ENCODE results near the gene TMEM175.
A peak's percentile ranks its signal among the peaks of the same experiment; 100 is the strongest.
"Not testable (repeated sequence)": the region's sequence is repeated elsewhere in the genome, so short reads cannot be mapped to it uniquely, and the experiment has no call there.

TMEM175 gene

GRCh38 chr4:918591-918990 lies 13.7 kb upstream of the TMEM175 start:
- DNase-seq, result not testable (repeated sequence)

GRCh38 chr4:919004-919680 lies 13.1 kb upstream of the TMEM175 start:
- not testable (repeated sequence) for DNase-seq

GRCh38 chr4:921830-922331 lies 10.4 kb upstream of the TMEM175 start:
- DNase-seq, result no peak

GRCh38 chr4:924107-925096 lies 7.9 kb upstream of the TMEM175 start:
- DNase-seq, result no peak

- DNase-seq, result no peak
Observed at GRCh38 chr4:925171-925570, 7.1 kb upstream of the TMEM175 start.

GRCh38 chr4:925771-926500 lies 6.3 kb upstream of the TMEM175 start:
- no peak for DNase-seq

GRCh38 chr4:926538-926937 lies 5.7 kb upstream of the TMEM175 start:
- no peak for DNase-seq

GRCh38 chr4:927566-927965 lies 4.7 kb upstream of the TMEM175 start:
- not testable (repeated sequence) for DNase-seq

- DNase-seq, result peak; percentile 15
Observed at GRCh38 chr4:929096-929765, 3.0 kb upstream of the TMEM175 start.

GRCh38 chr4:930028-930551 lies 2.2 kb upstream of the TMEM175 start:
- no peak for DNase-seq

GRCh38 chr4:930827-931193 lies 1.4 kb upstream of the TMEM175 start:
- peak; percentile 15 for DNase-seq

- DNase-seq, result peak; percentile 36
Observed at GRCh38 chr4:931194-931959, 883 bp upstream of the TMEM175 start.

- DNase-seq, result no peak
Observed at GRCh38 chr4:932713-933070, 432 bp downstream of the TMEM175 start.

GRCh38 chr4:939508-939907 lies 7.2 kb downstream of the TMEM175 start:
- not testable (repeated sequence) for DNase-seq

GRCh38 chr4:945274-946102 lies 13.2 kb downstream of the TMEM175 start:
- peak; percentile 8 for DNase-seq

- peak; percentile 22 for DNase-seq
Observed at GRCh38 chr4:946103-946450, 13.8 kb downstream of the TMEM175 start.

- DNase-seq, result peak; percentile 20
Observed at GRCh38 chr4:946517-947471, 14.5 kb downstream of the TMEM175 start.

GRCh38 chr4:947491-947971 lies 15.3 kb downstream of the TMEM175 start:
- DNase-seq, result no peak

All from left hindlimb (tissue), 1 donor.